Cardiac fibroblast (primary cell): ENCODE measurements around the gene NFE2.

ENCODE experiments used
- DNase-seq, 2 donors: peaks; one replicate each; pipeline versions ENCODE4 v3.0.0 to v3.0.0-alpha.2; 2010; ENCODE audit warnings: low read depth in 2 of 2
- H3K4me3 ChIP-seq, 2 donors: replicated peaks in 1 of 2; 1 replicate in 1 of 2; 2 replicates in 1 of 2; pipeline ENCODE4 v1.5.1; 2011; ENCODE audit warnings: low read depth in 2 of 2, low read length in 2 of 2, mild to moderate bottlenecking in 2 of 2, moderate library complexity in 1 of 2
- TF ChIP-seq, protein P1 (sequence below): IDR thresholded peaks from one replicate; pipeline ENCODE4 v1.5.1; 2011; ENCODE audit warnings: low read depth, mild to moderate bottlenecking, low read length, inconsistent platforms

NFE2 gene

DNA sequence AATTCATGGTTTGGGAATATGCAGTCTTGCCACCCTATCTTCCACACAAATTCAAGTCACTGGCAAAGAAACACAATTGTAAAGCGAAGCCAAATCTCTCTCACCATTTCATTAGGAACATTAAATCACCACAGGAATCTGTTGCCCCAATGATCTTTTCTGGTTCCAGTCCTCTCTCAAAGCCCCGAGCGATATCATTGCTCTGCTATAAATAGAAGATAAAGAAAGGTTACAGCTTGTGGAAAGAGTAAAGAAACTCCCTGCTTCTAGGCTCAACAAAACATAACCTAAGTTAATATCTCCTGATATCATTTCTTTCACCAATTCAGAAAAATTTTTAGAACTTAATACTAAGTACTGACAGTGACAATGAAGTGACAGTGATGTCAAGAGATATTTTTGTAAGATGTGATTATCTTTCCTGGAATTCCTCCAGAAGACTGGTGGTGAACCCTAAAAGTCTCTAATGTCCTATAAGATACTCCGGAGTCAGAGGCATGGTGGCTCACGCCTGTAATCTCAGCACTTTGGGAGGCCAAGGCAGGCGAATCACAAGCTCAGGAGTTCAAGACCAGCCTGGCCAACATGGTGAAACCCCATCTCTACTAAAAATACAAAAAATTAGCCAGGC is 54.7 kb downstream of the NFE2 start:
- no peak for DNase-seq
- TF ChIP-seq, protein P1, sequence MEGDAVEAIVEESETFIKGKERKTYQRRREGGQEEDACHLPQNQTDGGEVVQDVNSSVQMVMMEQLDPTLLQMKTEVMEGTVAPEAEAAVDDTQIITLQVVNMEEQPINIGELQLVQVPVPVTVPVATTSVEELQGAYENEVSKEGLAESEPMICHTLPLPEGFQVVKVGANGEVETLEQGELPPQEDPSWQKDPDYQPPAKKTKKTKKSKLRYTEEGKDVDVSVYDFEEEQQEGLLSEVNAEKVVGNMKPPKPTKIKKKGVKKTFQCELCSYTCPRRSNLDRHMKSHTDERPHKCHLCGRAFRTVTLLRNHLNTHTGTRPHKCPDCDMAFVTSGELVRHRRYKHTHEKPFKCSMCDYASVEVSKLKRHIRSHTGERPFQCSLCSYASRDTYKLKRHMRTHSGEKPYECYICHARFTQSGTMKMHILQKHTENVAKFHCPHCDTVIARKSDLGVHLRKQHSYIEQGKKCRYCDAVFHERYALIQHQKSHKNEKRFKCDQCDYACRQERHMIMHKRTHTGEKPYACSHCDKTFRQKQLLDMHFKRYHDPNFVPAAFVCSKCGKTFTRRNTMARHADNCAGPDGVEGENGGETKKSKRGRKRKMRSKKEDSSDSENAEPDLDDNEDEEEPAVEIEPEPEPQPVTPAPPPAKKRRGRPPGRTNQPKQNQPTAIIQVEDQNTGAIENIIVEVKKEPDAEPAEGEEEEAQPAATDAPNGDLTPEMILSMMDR: no peak
- no peak overlapping the region for H3K4me3 ChIP-seq
